ENCODE results near the gene SAA4.
"Not testable (repeated sequence)": the region's sequence is repeated elsewhere in the genome, so short reads cannot be mapped to it uniquely, and the experiment has no call there.

SAA4 gene

DNA sequence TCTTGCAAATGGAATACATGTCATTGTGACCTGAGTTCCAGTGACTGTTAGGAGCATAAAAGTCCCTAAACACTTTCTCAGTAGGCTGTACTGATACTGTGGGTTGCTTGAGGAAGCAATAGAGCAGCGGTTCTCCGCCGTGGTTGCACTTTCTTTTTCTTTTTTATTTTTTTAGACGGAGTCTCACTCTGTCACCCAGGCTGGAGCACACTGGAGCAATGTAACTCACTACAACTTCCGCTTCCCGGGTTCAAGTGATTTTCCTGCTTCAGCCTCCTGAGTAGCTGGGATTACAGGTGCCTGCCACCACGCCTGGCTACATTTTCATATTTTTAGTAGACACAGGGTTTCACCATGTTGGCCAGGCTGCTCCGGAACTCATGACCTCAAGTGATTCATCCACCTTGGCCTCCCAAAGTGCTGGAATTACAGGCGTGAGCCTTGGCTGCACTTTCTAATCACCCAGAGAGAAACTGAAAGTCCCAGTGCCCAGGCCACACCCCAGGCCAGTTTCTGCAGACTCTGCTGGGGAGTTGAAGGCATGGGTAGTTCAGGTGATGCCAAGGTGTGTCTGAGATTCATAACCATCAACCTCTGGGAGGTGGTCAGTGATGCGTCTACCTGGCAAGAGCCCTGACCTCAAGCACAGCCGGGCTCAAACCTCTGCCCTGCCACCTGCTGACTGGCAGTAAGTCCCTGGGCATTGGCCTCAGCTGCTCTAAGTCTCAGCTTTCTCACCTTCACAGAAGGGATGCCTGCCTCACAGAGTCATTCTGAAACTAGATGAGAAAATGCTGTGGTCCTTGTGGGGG, 10.0 kb upstream of the SAA4 start:
- DNase-seq = not testable (repeated sequence)

DNA sequence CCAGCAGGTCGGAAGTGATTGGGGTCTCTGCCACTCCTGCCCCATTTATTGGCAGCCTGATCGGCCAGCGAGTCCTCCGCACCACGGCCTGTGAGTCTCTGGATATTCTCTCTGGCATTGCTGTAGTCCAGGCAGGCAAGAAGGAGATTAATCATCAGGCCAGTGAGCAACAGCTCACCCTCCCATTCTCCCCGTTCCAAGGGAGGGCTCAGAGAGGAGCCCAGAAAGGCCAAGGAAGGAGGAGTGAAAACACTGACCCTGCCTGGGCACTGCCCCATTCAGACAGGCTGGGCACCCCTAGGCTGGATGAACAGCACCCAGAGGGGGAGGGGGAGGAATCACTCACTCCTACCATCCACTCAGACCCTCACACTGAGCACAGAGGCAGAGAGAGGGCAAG, 8.8 kb upstream of the SAA4 start:
- DNase-seq = no peak

- peak; percentile 51 for DNase-seq
Measured at GRCh38 chr11:18243783-18244362, 7.3 kb upstream of the SAA4 start.

DNA sequence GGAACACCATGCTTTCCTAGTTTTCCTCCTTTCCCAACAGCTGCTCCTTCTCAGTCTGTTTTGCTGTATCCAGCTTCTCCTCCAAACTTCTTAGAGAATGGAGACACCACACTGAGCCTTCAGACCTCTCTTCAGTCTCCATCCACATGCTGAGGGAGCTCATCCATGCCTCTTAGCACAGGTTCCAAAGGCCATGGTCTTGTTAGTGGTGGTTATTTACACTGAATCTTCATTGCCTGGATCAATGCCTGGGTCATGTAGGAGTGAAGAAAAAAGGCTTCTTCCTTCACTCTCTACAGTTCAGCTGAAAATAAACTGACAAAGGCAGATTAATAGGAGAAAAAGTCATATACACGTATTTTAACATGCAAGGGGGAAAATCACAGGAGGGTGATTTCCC, 3.1 kb upstream of the SAA4 start:
- no peak for DNase-seq

DNA sequence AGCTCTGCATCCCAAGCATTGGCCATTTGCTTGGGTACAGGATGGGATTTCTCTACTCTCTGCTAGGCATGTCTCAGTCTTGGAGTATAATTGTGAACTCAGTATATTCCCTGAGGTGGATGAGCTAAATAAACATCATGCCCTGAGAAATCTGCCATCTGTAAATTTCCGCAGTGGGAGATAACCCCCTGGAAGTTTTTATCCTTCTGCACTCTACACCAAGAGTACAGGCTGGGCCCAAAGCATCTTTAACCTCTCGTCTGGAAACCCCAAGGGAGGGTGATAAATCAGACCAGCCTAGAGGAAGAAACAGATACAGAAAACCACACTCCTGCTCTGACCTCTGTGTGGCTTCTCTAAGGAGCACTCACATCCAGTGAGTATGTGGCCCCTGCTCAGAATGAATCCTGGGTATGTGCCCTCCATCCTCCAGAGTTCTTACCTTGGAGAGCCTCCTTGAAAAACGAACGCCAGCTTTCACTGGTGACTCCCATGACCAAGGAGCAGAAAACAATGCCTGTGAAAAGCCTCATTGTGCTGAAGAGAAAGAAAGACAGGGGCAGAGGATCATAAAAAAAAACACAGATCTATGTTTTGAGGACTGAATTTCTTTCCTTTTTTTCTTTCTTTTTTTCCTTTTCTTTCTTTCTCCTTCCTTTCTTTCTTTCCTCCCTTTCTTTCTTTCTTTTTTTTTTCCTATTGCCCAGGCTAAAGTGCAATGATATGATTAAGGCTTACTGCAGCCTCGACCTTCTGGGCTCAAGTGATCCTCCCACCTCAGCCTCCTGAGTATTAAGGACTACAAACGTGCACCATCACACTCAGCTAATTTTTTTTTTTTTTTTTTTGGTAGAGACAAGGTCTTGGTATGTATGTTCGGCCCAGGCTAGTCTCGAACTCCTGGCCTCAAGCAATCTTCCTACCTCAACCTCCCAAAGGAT, 938 bp downstream of the SAA4 start:
- no peak for DNase-seq

DNA sequence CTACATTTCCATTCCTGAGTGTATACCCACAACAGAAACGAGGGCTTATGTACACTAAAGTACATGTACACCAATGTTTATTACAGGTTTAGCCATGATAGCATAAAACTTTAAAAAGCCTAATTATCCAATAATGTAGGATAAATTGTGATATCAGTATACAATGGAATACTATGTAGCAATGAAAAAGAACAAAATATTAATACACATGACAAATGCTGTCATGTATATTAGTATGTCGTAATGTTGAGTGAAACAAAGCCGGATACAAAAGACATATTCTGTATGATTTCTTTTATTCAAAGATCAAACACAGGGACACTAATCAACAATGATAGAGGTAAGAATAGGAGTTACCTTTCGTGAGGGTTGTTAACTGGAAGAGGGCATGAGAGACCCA, 2.7 kb downstream of the SAA4 start:
- DNase-seq = no peak

- no peak for DNase-seq
Measured at GRCh38 chr11:18230859-18231258, 5.7 kb downstream of the SAA4 start.

- no peak for DNase-seq
Measured at GRCh38 chr11:18229501-18229900, 7.1 kb downstream of the SAA4 start.

DNA sequence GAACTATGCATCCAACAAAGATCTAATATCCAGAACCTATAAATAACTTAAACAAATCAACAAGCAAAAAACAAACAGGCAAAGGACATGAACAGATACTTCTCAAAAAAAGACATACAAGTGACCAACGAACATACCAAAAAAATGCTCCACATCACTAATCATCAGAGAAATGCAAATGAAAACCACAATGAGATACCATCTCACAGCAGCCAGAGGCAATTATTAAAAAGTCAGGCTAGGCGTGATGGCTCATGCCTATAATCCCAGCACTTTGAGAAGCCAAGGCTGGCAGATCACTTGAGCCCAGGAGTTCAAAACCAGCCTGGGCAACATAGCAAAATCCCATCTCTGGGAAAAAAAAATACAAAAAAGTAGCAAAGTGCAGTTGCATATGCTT, 10.7 kb downstream of the SAA4 start:
- DNase-seq = no peak

DNA sequence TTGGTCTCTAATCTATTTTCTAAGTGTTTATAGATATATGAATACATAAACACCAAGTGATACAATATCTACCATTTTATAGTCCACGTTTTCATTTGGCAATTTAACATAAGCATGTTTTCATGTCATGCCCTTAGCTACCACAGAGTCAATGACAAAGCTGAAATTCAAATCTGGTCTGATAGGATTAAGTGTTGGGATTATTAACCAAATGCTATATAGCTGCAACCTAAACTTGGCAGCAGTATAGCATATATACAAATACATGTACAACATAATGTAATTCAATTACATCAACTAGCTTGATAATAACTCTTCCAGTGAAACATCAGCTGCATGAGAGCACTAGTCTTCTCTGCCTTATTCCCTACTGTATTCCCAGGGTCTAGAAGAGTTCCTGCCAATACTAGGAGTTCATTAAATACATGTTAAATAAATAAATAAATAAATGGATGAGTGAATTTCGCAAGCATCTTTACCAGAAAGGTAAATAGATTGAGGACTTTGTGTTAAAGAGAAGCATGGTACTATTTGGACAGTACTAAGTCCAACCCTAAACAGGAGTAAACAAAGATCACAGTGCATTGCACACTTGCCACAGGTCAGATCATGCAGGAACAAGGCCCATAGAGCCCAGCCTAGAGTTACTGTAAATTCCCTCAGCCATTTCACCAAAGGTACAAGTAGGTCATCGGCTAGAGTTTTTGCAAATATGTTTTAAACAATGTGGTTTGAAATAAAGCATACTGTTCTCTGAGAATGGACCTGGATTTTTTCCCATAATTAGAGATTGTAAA, 12.8 kb downstream of the SAA4 start:
- DNase-seq = no peak

DNA sequence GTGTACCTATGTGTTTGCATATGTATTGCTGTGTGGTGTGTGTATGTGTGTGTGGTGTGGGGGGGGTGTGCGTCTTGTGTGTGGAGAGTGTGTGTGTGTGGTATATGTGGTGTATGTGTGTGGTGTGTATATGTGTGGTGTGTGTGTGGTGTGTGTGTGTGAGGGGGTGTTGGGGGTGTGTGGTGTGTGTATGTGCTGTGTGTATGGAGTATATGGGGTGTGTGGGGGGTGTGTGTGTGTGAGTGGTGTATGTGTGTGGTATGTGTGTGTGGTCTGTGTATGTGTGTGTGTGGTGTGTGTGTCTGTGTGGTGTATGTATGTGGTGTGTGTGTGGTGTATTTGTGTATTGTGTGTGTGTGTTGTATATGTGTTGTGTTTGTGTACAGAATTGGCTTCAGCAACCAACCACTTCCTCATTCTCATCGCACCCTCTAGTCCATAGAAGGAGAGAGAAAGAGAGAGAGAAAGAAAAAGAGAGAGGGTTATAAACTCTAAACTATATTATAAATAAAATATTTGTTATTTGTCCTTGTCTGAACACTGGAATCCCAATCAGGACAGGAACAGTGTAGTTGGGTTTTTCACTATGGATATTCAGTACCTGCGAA, 13.7 kb downstream of the SAA4 start:
- no peak for DNase-seq

DNA sequence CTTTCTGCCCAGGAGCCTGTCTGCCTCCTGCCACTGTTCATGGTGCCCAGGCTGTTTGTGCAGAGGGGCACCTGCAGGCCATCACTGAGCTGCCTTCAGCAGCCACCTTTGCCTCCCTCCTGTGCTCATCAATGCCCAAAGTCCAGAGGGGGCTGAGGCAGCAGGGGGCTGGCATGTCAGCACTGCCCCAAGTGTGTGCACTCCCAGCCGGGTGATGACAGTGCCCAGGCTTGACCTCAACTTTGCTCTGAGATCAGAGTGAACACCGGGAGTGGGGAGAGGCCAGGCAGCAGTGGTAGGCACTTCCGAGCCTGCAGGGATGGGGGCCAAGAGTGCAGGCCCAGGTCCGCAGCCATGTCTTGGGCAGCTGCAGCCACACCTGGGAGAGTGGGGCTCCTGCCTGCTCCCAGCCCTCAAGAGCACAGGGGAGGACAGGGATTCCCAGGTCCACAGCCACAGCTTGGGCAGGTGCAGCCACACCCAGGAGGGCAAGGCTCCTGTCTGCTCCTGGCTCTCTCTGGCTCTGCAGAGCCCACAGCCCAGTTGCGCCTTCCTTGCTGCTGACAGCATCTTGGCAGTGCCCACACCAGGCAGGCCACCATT, 15.2 kb downstream of the SAA4 start:
- no peak for DNase-seq

DNA sequence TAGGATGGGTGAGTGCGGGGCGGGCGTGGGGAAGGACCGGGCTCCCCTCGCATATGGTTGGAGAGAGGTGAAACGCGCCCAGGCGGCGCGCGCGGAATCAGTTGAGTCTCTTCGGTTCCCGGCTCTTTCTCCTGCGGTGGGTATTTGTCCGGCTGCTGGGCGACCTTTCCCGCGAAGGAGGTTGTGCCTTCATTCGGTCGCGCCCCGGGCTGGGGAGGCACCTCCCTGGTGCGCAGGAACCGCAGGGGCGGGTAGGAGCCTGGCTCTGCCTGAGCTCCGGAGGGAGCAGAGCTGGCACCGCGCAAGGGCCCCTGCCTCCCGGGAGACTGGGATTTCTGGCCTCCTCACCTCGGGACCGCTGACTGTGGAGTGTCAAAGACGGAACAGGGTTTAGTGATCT, 27.5 kb downstream of the SAA4 start:
- DNase-seq = no peak

DNA sequence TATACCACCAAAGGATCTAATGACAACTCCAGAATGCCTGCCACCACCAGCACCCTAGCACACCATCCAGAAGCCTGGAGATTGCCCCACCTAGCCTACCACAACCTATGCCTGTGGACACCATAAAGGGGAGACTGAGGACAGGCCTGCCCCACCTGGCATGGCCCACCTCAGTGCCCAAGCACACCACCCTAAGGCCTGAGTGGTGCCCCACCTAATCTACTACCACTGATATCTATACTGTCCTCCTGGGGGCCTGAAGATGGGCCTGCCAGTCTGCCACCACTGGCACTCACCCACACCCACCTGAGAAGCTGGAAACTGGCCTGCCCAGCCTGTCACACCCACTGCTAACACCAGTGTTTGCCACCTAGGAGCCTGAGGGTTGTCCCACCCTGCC, 31.8 kb downstream of the SAA4 start:
- no peak for DNase-seq

GRCh38 chr11:18204220-18204619, 32.4 kb downstream of the SAA4 start:
- no peak for DNase-seq

GRCh38 chr11:18203723-18204122, 32.9 kb downstream of the SAA4 start:
- no peak for DNase-seq

GRCh38 chr11:18197738-18198137, 38.9 kb downstream of the SAA4 start:
- not testable (repeated sequence) for DNase-seq

DNA sequence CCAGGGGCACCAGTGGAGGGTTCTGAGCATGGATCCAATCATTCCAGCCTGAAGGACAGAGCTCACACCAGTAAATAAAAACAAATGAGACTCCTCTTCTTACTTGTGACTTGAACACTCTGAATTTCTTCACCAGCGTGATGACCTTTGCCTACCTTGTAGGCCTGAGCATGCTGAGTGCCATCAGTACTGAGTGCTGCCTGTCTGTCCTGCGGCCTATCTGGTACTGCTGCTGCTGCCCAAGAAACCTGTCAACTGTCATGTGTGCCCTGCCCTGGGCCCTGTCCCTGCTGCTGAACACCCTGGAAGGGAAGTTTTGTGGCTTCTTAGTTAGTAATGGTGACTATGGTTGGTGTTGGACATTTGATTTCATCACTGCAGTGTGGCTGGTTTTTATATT, 40.1 kb downstream of the SAA4 start:
- DNase-seq = no peak

- DNase-seq = no peak
Measured at GRCh38 chr11:18193010-18193409, 43.6 kb downstream of the SAA4 start.

DNA sequence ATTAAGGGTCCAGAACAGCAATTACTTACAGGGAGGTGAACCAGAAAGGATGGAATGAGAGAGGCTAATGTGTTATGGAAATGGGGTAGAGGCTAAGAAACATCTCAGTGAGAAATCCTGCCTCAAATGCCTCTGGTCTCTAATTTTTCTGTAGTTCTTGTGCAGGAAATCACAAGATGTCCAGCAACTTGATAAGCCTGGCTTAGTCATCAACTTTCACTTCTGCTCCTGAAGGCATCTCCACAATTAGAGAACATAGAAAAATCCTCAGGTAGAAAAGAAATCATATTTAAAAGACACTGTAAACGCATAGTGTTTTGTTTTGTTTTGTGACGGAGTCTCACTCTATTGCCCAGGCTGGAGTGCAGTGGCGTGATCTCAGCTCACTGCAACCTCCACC, 45.2 kb downstream of the SAA4 start:
- no peak for DNase-seq

DNA sequence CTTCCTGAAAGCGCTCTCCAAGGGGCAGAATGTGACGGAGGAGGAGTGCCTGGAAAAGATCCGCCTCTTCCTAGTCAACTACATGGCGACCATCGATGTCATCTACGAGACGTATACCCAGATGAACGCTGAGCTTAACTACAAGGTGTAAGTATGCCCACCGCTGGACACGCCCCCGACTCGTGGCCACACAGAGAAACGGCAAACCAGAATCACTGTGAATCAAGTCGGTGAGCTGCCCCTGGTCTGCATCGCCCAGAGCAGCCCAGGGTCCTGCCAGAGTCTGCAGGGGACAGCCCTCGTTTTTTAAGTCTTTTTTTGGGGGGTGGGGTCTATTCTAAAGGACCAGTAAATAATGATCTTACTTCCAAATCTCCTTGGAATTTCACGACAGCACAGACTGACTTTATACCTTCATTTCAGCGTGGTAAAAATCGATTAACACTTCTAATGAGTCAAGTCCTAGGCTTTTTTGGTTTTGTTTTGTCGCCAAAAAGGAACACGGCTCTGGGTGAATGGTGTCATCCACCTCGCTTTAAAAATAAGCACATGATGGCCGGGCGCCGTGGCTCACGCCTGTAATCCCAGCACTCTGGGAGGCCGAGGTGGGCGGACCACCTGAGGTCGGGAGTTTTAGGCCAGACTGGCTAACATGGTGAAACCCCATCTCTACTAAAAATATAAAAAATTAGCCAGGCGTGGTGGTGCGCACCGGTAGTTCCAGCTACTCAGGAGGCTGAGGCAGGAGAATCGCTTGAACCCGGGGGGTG, 46.9 kb downstream of the SAA4 start:
- not testable (repeated sequence) for DNase-seq
